PC-3 (cell line): ENCODE data around the gene PRR23B. TPM values are rescaled to one million over a fixed set of nuclear protein-coding genes. Genes with fewer than 3 reads are reported as not detected.

ENCODE experiments used
- ATAC-seq: fragments of 200-7000 bp; cut with Tn5 transposase; 2 replicates; pipeline ENCODE4 v1.9.1; 2020; ENCODE audit warnings: mild to moderate bottlenecking, moderate library complexity
- BruUV-seq: library from RNA; stranded (reverse); fragments of 400-500 nt; replicated peaks from 2 replicates; lab custom pipeline; 2021; lab: Mats Ljungman, UMichigan
- CTCF ChIA-PET: fragments of 300-600 bp; sonication (Branson Sonifier 250); formaldehyde crosslinking; loops from one replicate; lab custom pipeline; 2022; ENCODE audit warnings: antibody characterized with exemption; lab: Charles Lee
- POLR2A ChIA-PET: fragments of 300-600 bp; sonication (Branson Sonifier 250); formaldehyde crosslinking; loops from one replicate; lab custom pipeline; 2022; ENCODE audit warnings: antibody characterized with exemption; ENCODE audit not compliant: unreplicated experiment; lab: Charles Lee
- DNase-seq: peaks from one replicate; pipeline ENCODE4 v3.0.0-alpha.2; 2015
- H2AFZ ChIP-seq: fragments of 300-600 bp; sonication (generic); 2 replicates; pipeline ENCODE4 v1.6.0; 2016; ENCODE audit warnings: antibody characterized with exemption, low read length
- H3F3A ChIP-seq: fragments of 300-600 bp; sonication (generic); one replicate; pipeline ENCODE4 v1.6.0; 2017; ENCODE audit warnings: antibody characterized with exemption, low read length, control low read depth, mild to moderate bottlenecking; ENCODE audit not compliant: unreplicated experiment
- H3K27ac ChIP-seq: fragments of 300-600 bp; sonication (generic); 2 replicates; pipeline ENCODE4 v1.5.1; 2016; ENCODE audit warnings: mild to moderate bottlenecking, low read length
- H3K27me3 ChIP-seq: fragments of 300-600 bp; sonication (generic); 2 replicates; pipeline ENCODE4 v1.6.1; 2016; ENCODE audit warnings: low read length, mixed read lengths
- H3K36me3 ChIP-seq: fragments of 300-600 bp; sonication (generic); 2 replicates; pipeline ENCODE4 v1.6.1; 2016; ENCODE audit warnings: low read depth, mixed run types, low read length, mixed read lengths
- H3K4me1 ChIP-seq: fragments of 300-600 bp; sonication (generic); 2 replicates; pipeline ENCODE4 v1.5.1; 2016; ENCODE audit warnings: low read length; ENCODE audit not compliant: insufficient read depth
- H3K4me2 ChIP-seq: fragments of 300-600 bp; sonication (generic); 2 replicates; pipeline ENCODE4 v1.6.0; 2016; ENCODE audit warnings: low read length
- H3K4me3 ChIP-seq: fragments of 300-600 bp; sonication (generic); 2 replicates; pipeline ENCODE4 v1.5.1; 2016; ENCODE audit warnings: mild to moderate bottlenecking, low read length, mixed read lengths
- H3K79me2 ChIP-seq: fragments of 300-600 bp; sonication (generic); 2 replicates; pipeline ENCODE4 v1.6.1; 2017; ENCODE audit warnings: low read length, mixed read lengths
- H3K9ac ChIP-seq: fragments of 300-600 bp; sonication (generic); 2 replicates; pipeline ENCODE4 v1.6.0; 2016; ENCODE audit warnings: mild to moderate bottlenecking, low read length
- H3K9me2 ChIP-seq: fragments of 300-600 bp; sonication (generic); replicated peaks from 2 replicates; pipeline ENCODE4 v1.6.1; 2016; ENCODE audit warnings: mixed run types, low read length, mixed read lengths
- H3K9me3 ChIP-seq: fragments of 300-600 bp; sonication (generic); 2 replicates; pipeline ENCODE4 v1.6.1; 2016; ENCODE audit warnings: low read length, mixed read lengths
- H4K20me1 ChIP-seq: fragments of 300-600 bp; sonication (generic); 2 replicates; pipeline ENCODE4 v1.6.1; 2016; ENCODE audit warnings: low read length, mixed read lengths
- EZH2 ChIP-seq: fragments of 300-600 bp; sonication (generic); IDR thresholded peaks from one replicate; pipeline ENCODE4 v1.6.1; 2017; ENCODE audit warnings: antibody characterized with exemption, mild to moderate bottlenecking, low read length; ENCODE audit not compliant: unreplicated experiment
- EZH2phosphoT487 ChIP-seq: fragments of 300-600 bp; sonication (generic); IDR thresholded peaks from 2 replicates; pipeline ENCODE4 v1.6.1; 2018; ENCODE audit warnings: mild to moderate bottlenecking, antibody characterized with exemption, low read length, borderline replicate concordance
- intact Hi-C: fragments of 100-400 bp; cut with micrococcal nuclease; formaldehyde crosslinking; loops from 2 replicates; pipeline ENCODE4 v1.9.0; 2023
- total RNA-seq: library from RNA; depleted of rRNA; stranded (reverse); fragments of >200 nt; gene quantifications from 2 replicates; pipeline ENCODE4 v1.2.3, GENCODE V29; 2014
- TF ChIP-seq, protein P1 (sequence below): fragments of 300-600 bp; sonication (generic); conservative IDR thresholded peaks from 2 replicates; pipeline ENCODE4 v1.5.1; 2017; ENCODE audit warnings: antibody characterized with exemption, low read depth, mild to moderate bottlenecking, low read length

The PRR23B gene
- total RNA-seq, 1 experiment from 2014 or later = not detected

DNA sequence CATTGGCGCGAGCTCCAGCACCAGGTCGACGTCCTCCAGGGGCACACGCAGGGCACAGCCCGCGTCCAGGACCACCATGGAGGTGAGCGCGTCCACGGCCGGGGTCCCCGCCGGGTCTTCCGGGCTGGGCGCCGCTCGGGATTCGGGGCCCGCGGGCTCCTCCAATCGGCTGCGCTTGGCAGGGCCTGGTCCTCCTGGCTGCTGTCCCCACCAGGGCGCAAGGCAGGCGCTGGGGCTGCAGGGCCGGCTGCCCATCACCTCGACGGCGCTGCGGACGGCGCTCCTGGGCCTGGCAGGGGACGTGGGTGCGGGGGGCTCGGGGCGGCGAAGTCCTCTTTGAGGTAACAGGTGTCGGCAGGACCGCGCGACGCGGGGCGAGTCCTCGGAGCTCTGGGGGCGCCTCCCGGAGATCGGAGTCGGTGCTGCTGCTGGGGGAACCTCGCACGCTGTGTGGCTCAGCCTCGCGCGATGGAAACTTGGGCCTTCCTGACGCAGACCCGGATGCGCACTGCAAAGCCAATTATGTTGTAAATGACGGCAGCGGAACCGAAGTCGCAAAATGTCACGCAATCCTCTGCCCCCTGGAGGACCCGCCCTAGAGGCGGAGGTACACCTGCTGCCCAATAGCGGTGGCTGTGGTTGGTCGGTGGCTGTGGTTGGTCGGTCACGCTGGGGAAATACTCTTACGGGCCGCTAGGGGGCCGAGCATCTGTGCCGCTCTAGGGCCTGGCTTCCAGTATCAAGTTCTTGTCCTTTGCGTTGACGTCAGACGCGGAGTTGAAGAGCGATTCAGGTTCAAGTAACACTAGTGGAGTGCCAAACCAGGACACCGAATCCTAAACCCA lies 23.9 kb upstream of the PRR23B start, which contains the start of gene PRR23C:
Gene PRR23C, minus strand, starts transcription at position 527 of the 845 bp plus-strand sequence. Its CDS starts 272 bp downstream, at position 255.
- Histone ChIP-seq H3K9me2 (no peaks in the 10 kb centered on the region), H3K9ac (no peak within 1 kb of the TSS), H2AFZ (no peak within 1 kb of the TSS), H3K4me2 (no peak within 1 kb of the TSS), H3K27ac (no peak within 1 kb of the TSS), H3K36me3 (no peaks in the 10 kb centered on the region), H3K27me3 (no peaks in the 10 kb centered on the region), H3F3A (no peaks in the 10 kb centered on the region), H3K4me3 (no peak within 1 kb of the TSS), H3K9me3 (no peaks in the 10 kb centered on the region), H4K20me1 (no peaks in the 10 kb centered on the region), H3K4me1 (no peaks in the 10 kb centered on the region), H3K79me2 (no peaks in the 10 kb centered on the region)
- ATAC-seq = no peak
- ChIA-PET POLR2A (no interaction called here), CTCF (no interaction called here)
- DNase-seq = no peak
- BruUV-seq = no TSS peak
- TF ChIP-seq EZH2phosphoT487 (no peak), EZH2 (no peak)
- TF ChIP-seq, protein P1, sequence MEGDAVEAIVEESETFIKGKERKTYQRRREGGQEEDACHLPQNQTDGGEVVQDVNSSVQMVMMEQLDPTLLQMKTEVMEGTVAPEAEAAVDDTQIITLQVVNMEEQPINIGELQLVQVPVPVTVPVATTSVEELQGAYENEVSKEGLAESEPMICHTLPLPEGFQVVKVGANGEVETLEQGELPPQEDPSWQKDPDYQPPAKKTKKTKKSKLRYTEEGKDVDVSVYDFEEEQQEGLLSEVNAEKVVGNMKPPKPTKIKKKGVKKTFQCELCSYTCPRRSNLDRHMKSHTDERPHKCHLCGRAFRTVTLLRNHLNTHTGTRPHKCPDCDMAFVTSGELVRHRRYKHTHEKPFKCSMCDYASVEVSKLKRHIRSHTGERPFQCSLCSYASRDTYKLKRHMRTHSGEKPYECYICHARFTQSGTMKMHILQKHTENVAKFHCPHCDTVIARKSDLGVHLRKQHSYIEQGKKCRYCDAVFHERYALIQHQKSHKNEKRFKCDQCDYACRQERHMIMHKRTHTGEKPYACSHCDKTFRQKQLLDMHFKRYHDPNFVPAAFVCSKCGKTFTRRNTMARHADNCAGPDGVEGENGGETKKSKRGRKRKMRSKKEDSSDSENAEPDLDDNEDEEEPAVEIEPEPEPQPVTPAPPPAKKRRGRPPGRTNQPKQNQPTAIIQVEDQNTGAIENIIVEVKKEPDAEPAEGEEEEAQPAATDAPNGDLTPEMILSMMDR = no peak
- intact Hi-C loops = no loop called here

DNA sequence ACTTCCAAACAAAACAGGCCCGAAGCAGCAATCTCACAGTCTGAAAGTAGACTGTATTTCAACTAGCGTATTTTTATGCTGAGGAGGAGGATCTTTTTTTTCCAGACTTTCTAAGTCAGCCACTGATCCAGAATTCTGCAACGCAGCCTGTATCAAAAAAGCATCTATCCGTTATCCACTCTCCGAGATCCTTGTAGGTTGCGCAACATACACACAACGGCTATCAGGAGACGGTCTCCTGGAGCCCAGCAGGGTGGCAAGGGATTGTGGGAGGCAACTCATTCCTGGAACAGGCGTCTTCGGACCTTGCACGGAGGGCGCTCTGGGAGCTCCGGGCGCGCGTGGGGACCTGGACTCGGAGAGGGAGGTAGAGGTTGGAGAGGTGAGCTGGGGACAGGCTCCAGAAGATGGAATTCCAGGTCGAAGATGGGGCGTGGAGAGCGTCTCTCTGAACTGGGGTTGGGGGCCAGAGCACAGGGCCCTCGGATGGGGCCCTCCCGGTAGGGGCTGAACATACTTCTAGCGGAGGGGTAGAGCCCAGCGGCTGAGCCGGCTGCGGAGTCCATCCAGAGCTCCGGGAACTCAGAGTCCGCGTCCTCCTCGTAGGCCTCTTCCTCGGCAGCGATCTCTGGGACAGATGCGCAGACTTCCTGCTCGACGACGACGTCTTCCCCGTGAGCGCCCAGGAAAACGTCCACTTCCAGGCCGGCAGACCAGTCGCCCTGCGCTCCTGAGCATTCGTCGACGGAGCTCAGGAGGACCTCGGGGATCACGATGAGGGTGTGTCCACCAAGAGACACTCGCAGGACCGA lies 23.0 kb upstream of the PRR23B start:
- intact Hi-C loops = no loop called here
- Histone ChIP-seq H3K36me3 (no peaks in the 10 kb centered on the region), H3K9me2 (no peaks in the 10 kb centered on the region), H3K4me3 (no peak overlapping the region), H3K9me3 (no peaks in the 10 kb centered on the region), H3F3A (no peaks in the 10 kb centered on the region), H3K4me1 (no peaks in the 10 kb centered on the region), H3K27ac (no peak overlapping the region), H2AFZ (no peak overlapping the region), H3K79me2 (no peaks in the 10 kb centered on the region), H3K9ac (no peak overlapping the region), H4K20me1 (no peaks in the 10 kb centered on the region), H3K27me3 (no peaks in the 10 kb centered on the region; the same call in 1 of the 2 replicates), H3K4me2 (no peak overlapping the region)
- ChIA-PET POLR2A (no interaction called here), CTCF (no interaction called here)
- TF ChIP-seq EZH2phosphoT487 (no peak), EZH2 (no peak)
- TF ChIP-seq, protein P1 = no peak
- DNase-seq (no peak), ATAC-seq (no peak)
- no TSS peak for BruUV-seq
